GM19324 (cell line): Measurements from ENCODE around the gene CBLN3.

Experiments
- ATAC-seq: cut with Tn5 transposase; IDR thresholded peaks from one replicate; pipeline ENCODE4 v1.9.1; 2021; ENCODE audit warnings: mild to moderate bottlenecking, moderate library complexity; ENCODE audit not compliant: unreplicated experiment, low FRiP score

CBLN3 gene

DNA sequence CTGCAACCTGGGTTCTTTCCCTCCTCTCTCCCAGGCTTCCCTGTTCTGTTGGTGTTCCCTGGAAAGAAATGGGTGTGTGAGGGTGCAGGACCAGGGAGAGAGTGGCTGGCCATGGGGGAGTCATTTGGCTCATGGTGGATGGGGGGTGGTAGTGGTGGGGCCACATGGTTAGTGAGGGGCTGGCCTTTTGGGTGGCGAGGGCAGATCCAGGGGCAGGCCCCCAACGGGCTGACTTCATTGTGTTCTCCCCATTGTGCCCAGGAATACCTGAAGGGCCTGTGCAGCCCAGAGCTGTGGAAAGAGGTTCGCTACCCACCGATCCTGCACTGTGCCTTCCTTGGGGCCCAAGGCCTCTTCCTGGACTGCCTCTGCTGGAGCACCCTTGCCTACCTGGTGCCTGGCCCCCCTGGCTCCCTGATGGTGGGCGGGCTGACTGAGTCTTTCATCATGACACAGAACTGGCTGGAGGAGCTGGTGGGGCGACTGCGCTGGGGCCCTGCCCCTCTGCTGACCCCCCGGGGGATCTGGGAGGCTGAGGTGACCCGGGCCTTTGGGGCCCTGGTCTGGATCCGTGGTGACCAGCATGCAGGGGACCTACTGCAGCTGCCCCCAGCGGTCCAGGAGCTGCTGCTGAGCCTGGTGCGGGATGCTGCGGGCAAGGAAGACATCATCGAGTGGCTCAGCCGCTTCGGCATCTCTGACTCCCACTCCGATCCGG, 21.7 kb downstream of the CBLN3 start:
- no peak for ATAC-seq

DNA sequence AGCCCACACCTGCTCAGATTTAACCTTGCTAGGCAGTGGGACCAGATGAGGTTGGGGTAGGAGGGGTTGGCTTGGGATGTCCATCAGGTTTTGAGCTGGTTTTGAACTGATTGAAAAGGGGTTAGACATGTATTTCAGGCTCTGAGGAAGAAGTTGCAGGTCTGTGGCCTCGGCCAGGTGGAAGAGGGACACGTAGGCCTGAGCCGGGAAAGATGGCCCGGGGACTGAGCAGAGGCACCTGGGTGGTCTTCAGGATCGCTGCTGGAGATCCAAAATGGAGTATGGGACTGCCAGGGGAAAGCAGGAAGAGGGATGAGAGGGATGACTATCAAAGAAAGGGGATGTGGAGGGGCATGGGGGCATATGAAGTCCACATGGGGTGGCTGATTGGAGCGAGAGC, 23.1 kb downstream of the CBLN3 start:
- no peak for ATAC-seq

DNA sequence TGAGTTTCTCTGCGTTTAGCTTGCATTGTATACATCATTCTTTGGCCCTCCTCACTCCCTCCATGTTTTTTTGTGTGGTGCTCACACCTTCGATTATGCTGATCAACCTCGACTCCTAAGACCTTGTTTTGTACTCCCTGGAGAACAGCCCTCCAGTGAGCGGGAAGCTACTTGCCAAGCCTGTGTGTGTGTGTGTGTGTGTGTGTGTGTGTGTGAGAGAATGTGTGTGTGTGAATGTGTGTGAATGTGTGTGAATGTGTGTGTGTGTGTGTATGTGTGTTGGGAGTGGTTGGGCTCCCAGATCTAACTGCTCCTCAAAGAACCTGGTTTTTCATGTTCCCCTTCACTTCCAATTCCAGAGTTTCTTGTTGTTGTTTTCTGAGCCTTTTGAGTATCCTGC, 24.7 kb downstream of the CBLN3 start:
- no peak for ATAC-seq

- ATAC-seq: no peak
These were observed 26.0 kb downstream of the CBLN3 start for GRCh38 chr14:24403294-24403998.

GRCh38 chr14:24401810-24402702, 27.4 kb downstream of the CBLN3 start:
- no peak for ATAC-seq

DNA sequence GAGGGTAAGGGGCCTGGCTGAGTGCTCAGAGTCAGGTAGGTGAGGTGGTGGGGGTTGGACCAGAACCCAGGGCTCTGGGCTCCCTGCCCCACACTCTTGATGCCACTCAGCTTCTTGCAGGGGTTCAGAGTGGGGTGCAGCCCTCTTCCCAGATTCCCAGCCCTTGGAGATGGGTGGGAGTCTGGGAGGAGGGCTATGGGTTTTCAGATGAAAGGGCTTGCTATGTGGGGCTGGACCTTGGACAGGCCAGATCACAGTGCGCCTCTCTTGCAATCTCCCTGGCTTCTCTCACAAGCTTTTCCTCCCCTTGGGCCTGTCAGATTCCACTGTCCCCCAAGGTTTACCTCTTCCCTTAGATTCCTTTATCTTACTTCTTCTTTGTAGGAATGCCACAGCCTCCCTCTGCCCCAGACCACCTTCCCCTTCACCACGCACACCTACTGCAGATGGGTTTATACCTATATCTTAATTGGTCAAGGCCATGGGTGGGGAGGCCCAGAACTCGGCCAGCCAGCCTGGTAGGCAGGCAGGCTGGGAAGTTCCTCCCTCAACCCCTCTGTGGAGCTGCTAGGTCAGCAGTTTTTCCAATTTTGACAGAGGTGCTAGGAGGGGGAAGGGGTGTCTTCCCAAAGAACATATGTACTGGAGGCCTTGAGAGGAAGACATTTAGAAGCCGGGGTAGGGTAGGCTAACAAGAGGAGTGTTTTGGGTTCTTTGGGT, 29.3 kb downstream of the CBLN3 start:
- no peak for ATAC-seq

GRCh38 chr14:24399447-24399822, 30.0 kb downstream of the CBLN3 start:
- no peak for ATAC-seq

DNA sequence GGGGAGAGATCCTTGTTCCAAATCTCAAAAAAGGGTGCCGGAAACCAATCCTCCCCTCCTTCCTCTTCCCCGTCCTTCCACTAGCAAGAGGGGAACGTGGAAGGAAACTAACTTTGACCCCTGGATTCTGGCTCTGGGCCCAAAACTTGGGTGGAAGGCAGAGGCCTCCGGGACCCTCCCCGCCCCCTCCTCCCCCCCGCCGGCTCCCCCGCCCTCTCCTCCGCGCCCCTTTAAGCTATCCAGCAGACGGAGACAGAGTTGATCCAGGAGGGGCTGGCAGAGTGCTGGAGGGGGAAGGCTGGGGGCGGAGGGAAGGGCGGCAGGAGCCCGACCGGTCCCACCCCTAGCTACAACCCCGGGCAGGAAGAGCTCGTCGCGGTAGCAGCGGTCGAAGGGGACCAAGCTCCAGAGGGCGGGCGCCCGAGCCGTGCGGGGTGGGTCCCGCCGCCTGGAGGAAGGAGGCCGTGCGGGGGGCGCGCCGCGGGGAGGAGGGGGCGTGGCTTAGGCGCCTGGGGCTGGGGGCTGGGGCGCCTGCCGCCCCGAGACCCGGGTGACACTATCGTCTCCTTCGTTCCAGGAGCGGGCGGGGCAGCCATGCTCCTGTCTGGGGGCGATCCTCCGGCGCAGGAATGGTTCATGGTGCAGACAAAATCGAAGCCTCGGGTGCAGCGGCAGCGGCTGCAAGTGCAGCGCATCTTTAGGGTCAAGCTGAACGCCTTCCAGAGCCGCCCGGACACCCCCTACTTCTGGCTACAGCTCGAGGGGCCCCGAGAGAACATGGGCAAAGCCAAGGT, 30.6 kb downstream of the CBLN3 start, which contains the start of gene NYNRIN:
NYNRIN (plus strand) TSS at position 351 of the 794 bp plus-strand sequence; CDS start at position 595, 244 bp downstream.
- ATAC-seq: no peak

DNA sequence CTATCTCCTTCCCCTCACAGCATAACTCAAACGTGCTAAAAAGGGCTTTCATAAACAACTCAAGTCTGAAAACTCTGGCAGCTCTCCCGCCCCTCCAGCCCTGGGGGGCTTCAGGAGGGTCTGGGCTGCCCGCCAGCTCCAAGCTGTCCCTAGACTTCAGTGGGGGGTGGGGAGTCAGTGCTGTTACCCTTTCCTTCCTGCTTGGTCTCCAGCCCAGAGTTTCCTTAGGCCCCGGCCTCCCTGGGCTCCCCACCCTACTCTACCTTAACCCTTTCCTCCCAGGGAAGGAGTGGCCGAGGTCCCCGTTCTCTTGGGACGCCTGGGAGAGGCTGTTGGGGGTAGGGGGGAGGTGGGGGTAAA, 31.2 kb downstream of the CBLN3 start:
- ATAC-seq: no peak

GRCh38 chr14:24397639-24398292, 31.7 kb downstream of the CBLN3 start:
- no peak for ATAC-seq

DNA sequence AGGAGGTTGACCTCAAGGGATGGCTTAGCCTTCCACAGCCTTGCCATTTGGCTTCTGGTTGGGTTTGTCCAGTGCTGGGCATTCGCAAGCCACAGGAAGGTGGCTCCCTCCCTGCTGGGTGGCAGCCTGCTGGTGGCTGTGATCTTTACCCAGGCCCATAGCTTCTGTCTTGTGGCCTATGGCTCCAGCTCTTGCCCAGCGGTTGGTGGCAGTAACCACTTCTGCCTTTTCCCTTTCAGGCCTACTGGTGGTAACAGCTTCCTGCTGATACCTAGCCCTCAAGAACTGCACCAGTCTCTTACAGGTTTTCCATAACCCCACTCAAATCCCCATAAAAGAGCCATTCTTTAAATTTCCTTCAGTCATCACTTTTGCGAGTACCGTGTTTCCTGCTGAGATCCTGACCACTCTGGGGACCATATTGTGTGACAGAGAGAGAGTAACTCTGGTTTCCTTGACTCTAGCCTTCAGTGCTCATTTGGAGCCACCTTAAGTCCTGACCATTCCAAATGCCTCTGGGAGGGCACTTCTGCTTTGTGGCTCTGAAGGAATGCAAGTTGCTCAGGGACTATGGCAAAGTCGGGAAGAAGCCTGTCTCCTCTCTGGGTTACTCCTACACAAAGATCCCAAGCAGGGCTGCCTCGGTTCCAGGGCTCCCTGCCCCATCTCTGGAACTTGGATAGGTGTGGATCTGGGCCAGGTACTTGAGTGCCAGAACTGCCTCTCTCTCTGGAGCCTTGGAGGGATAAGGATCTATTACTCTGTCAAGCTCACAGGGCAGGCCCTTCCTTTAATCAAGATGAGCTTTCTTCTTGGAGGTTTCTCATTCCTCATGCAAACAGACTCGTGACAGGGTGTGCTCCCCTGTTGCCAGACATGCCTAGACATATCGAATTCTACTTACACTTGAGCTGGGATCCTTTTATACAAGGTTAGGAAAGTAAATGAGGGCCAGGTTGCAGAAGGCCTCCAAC, 33.6 kb downstream of the CBLN3 start:
- ATAC-seq: no peak

DNA sequence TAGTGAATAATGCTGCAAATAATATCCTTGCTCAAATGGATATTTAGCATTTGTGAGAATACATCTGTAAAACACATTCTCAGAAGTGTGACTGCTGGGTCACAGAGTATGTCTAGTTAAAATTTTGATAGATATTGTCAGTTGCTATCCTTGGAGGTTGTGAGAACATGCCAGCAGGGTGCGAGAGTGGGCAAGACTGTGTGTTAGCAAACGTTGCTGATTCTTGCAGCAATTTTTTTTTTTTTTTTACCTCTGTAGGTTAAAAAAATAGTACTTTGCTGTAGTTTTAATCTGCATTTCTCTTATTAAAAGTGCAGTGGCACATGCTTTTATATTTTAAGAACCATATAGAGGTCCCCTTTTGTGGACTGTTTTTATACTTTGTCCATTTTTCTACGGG, 35.2 kb downstream of the CBLN3 start:
- ATAC-seq: no peak

GRCh38 chr14:24392325-24393091, 37.0 kb downstream of the CBLN3 start:
- no peak for ATAC-seq

GRCh38 chr14:24390701-24391468, 38.6 kb downstream of the CBLN3 start:
- no peak for ATAC-seq

DNA sequence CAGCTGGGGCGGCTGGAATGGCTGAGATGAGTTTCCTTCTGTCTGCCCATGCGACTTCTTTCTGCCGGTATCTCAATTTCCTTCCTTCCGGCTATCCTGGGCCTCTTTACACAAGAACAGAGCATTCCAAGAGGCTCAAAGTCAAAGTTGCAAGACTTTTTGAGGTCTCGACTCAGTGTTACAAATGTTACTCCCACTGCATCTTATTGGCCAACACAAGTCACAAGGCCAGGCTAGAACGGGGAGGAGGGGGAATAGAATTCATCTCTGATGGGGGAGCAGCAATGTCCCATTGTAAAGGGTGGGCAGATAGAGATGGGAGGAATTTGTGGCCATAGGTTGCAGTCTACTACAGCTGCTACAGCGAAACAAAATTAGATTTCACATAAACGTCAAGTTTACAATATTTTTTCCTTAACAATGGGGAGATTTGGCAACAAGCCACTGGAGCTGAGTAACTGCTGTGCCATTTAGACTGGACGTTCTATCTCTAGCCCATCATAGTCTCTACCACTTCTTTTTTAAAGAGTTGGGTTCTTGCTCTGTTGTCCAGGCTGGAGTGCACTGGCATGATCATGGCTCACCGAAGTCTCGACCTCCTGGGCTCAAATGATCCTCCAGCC, 40.1 kb downstream of the CBLN3 start:
- ATAC-seq: no peak

DNA sequence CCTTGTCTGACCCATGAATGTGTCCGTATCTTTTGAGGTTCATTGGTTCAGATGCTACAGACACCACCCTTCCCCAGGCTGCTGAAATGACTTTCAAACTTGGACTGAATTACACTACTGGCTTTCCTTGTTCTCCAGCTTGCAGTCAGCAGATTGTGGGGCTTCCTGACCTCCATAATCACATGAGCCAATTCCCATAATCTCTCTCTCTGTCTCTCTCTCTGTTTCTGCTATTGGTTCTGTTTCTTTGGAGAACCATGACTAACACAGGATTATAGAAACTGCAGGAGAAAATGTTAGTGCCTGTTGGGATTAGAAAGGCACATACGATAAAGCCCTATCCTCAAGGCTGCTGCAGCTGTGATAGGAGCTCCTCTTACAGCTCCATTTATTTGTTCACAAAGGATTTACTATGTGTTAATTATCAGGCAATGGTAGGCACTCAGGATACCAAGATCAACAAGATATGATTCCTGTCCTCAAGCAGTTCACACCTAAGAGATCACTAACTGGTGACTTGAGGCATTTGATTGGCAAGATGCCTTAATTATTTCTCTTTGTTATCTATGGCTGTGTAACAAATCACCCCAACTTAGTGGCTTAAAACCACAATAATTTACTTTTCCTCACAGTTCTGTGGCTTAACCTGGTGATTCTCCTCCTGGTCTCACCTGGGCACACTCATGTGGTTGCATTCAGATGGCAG, 40.8 kb downstream of the CBLN3 start:
- no peak for ATAC-seq
